MM.1S (cell line): ENCODE results near the gene STOX2.

ENCODE experiments used
- DNase-seq: peaks from one replicate; pipeline ENCODE4 v3.0.0-alpha.2; 2015
- H2AFZ ChIP-seq: fragments of 300-600 bp; sonication (generic); 2 replicates; pipeline ENCODE4 v1.6.0; 2016; ENCODE audit warnings: antibody characterized with exemption, low read length
- H3F3A ChIP-seq: fragments of 300-600 bp; sonication (generic); 2 replicates; pipeline ENCODE4 v1.6.1; 2016; ENCODE audit warnings: mild to moderate bottlenecking, antibody characterized with exemption, low read length, moderate library complexity, mixed read lengths; ENCODE audit not compliant: insufficient read depth
- H3K27ac ChIP-seq: fragments of 300-600 bp; sonication (generic); 2 replicates; pipeline ENCODE4 v1.5.1; 2016; ENCODE audit warnings: mild to moderate bottlenecking, low read length
- H3K27me3 ChIP-seq: fragments of 300-600 bp; sonication (generic); replicated peaks from 2 replicates; pipeline ENCODE4 v1.6.0; 2016; ENCODE audit warnings: low read length; ENCODE audit not compliant: insufficient read depth
- H3K36me3 ChIP-seq: fragments of 300-600 bp; sonication (generic); replicated peaks from 2 replicates; pipeline ENCODE4 v1.6.1; 2016; ENCODE audit warnings: mild to moderate bottlenecking, low read length, mixed read lengths; ENCODE audit not compliant: insufficient read depth
- H3K4me1 ChIP-seq: fragments of 300-600 bp; sonication (generic); 2 replicates; pipeline ENCODE4 v1.6.1; 2016; ENCODE audit warnings: low read length, mixed read lengths
- H3K4me2 ChIP-seq: fragments of 300-600 bp; sonication (generic); 2 replicates; pipeline ENCODE4 v1.6.0; 2016; ENCODE audit warnings: low read depth, low read length
- H3K4me3 ChIP-seq: fragments of 300-600 bp; sonication (generic); 2 replicates; pipeline ENCODE4 v1.5.1; 2016; ENCODE audit warnings: low read length, mixed read lengths
- H3K79me2 ChIP-seq: fragments of 300-600 bp; sonication (generic); 2 replicates; pipeline ENCODE4 v1.6.1; 2016; ENCODE audit warnings: mixed run types, low read length, mixed read lengths
- H3K9ac ChIP-seq: fragments of 300-600 bp; sonication (generic); 2 replicates; pipeline ENCODE4 v1.6.1; 2016; ENCODE audit warnings: low read length, mixed read lengths
- H3K9me2 ChIP-seq: fragments of 300-600 bp; sonication (generic); replicated peaks from 2 replicates; pipeline ENCODE4 v1.6.1; 2016; ENCODE audit warnings: mild to moderate bottlenecking, low read length, mixed read lengths; ENCODE audit not compliant: insufficient read depth
- H3K9me3 ChIP-seq: fragments of 300-600 bp; sonication (generic); replicated peaks from 2 replicates; pipeline ENCODE4 v1.6.1; 2016; ENCODE audit warnings: mild to moderate bottlenecking, low read length, mixed read lengths; ENCODE audit not compliant: insufficient read depth
- H4K20me1 ChIP-seq: fragments of 300-600 bp; sonication (generic); 2 replicates; pipeline ENCODE4 v1.6.1; 2016; ENCODE audit warnings: mild to moderate bottlenecking, low read length, moderate library complexity, mixed read lengths; ENCODE audit not compliant: insufficient read depth
- EZH2 ChIP-seq: fragments of 300-600 bp; sonication (generic); optimal IDR thresholded peaks from 2 replicates; pipeline ENCODE3; 2017; ENCODE audit warnings: low read depth, mild to moderate bottlenecking, antibody characterized with exemption, low read length, mixed read lengths
- EZH2phosphoT487 ChIP-seq: fragments of 300-600 bp; sonication (generic); IDR thresholded peaks from 2 replicates; pipeline ENCODE4 v1.6.1; 2018; ENCODE audit warnings: antibody characterized with exemption, low read length
- TF ChIP-seq, protein P1 (sequence below): fragments of 300-600 bp; sonication (generic); IDR thresholded peaks from 2 replicates; pipeline ENCODE4 v1.5.1; 2016; ENCODE audit warnings: antibody characterized with exemption, low read length, mixed read lengths

Gene STOX2

DNA sequence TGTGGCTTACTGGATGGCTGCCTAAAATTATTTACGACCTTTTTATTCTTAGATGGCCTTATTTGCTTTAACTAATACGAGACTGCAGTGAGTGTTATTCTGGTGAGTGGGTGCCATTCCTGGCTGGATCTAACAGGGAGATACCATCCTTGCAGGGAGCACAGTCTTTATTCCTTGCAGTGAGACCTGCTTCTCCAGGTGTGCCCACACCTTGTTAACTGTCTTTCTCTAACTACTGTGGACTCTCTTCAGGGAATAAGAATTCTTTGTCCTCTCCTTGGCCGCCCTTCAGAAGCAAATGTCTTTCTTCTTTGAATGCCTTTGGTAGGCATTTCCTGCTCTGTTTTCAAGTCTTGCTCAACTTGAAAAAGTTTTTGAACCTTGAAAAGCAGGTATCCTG lies 34.1 kb upstream of the STOX2 start:
- Histone ChIP-seq H3K4me2 (no peak overlapping the region), H3K27me3 (no peaks in the 10 kb centered on the region), H3K9me3 (no peaks in the 10 kb centered on the region), H4K20me1 (no peaks in the 10 kb centered on the region), H2AFZ (no peak overlapping the region), H3K4me1 (no peaks in the 10 kb centered on the region), H3K27ac (no peak overlapping the region), H3K79me2 (no peaks in the 10 kb centered on the region), H3K9me2 (no peaks in the 10 kb centered on the region), H3K9ac (no peak overlapping the region), H3F3A (no peaks in the 10 kb centered on the region), H3K36me3 (no peaks in the 10 kb centered on the region), H3K4me3 (no peak overlapping the region)
- no peak for DNase-seq
- TF ChIP-seq EZH2phosphoT487 (no peak), EZH2 (no peak)
- TF ChIP-seq, protein P1, sequence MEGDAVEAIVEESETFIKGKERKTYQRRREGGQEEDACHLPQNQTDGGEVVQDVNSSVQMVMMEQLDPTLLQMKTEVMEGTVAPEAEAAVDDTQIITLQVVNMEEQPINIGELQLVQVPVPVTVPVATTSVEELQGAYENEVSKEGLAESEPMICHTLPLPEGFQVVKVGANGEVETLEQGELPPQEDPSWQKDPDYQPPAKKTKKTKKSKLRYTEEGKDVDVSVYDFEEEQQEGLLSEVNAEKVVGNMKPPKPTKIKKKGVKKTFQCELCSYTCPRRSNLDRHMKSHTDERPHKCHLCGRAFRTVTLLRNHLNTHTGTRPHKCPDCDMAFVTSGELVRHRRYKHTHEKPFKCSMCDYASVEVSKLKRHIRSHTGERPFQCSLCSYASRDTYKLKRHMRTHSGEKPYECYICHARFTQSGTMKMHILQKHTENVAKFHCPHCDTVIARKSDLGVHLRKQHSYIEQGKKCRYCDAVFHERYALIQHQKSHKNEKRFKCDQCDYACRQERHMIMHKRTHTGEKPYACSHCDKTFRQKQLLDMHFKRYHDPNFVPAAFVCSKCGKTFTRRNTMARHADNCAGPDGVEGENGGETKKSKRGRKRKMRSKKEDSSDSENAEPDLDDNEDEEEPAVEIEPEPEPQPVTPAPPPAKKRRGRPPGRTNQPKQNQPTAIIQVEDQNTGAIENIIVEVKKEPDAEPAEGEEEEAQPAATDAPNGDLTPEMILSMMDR: no peak

DNA sequence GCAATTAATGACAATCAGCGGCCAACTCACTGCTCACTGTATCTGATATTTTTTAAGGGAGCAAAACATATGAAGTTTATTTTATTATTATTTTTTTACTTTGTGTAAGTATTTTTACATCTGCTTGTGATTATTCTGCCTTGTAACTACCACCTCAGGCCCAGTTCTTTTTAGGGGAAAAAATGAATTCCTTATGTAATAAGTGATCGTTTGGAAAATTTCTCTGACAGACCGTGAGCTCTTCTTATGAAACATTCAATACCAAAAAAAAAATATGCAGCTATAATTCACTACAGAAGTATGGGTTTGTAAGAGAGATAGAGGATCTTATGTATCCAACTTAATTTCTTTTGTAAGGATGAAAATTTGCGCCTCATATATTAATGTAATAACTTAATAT lies 33.5 kb upstream of the STOX2 start:
- no peak overlapping the region for H3K4me3 ChIP-seq
- H3K4me2 ChIP-seq: no peak overlapping the region
- no peaks in the 10 kb centered on the region for H3K79me2 ChIP-seq

DNA sequence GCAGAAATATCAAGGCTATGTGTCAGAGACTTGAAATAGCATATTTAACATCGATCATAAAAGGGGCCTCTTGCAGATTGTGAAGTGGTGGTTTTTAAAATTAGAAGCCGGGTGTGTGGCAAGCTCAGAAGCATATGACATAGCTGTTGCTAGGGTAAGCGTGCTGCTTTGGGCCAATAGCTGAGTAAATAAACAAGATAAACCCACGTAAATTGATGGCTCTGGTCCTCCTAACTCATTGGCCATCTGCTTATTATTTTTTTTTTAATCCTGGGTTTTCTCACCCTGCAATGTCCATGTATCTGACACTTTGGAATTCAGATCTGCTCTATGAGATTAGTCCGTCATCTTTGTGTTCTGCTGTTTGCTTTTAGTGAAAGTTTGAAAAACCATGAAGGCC lies 32.6 kb upstream of the STOX2 start:
- Histone ChIP-seq H3K9ac (no peak overlapping the region), H3K4me3 (no peak overlapping the region), H3F3A (no peaks in the 10 kb centered on the region), H3K4me2 (no peak overlapping the region), H3K9me3 (no peaks in the 10 kb centered on the region), H3K9me2 (no peaks in the 10 kb centered on the region), H3K79me2 (no peaks in the 10 kb centered on the region), H3K27me3 (no peaks in the 10 kb centered on the region), H4K20me1 (no peaks in the 10 kb centered on the region), H2AFZ (no peak overlapping the region), H3K4me1 (no peaks in the 10 kb centered on the region), H3K27ac (no peak overlapping the region), H3K36me3 (no peaks in the 10 kb centered on the region)
- no peak for TF ChIP-seq EZH2phosphoT487
- no peak for TF ChIP-seq EZH2
- TF ChIP-seq, protein P1: no peak
- no peak for DNase-seq

More for the DNA sequence above, 33.5 kb upstream of the STOX2 start:
- Histone ChIP-seq H3K9ac (no peak overlapping the region), H2AFZ (no peak overlapping the region), H3F3A (no peaks in the 10 kb centered on the region), H3K9me3 (no peaks in the 10 kb centered on the region), H3K4me1 (no peaks in the 10 kb centered on the region), H4K20me1 (no peaks in the 10 kb centered on the region), H3K27ac (no peak overlapping the region), H3K27me3 (no peaks in the 10 kb centered on the region), H3K36me3 (no peaks in the 10 kb centered on the region), H3K9me2 (no peaks in the 10 kb centered on the region)
- no peak for DNase-seq
- TF ChIP-seq, protein P1: no peak
- TF ChIP-seq EZH2 (no peak), EZH2phosphoT487 (no peak)
